GM12878 (cell line): Measurements from ENCODE around the gene PCDHGA2. TPM values are rescaled to one million over a fixed set of nuclear protein-coding genes. Genes with fewer than 3 reads are reported as not detected.

Experiments used
- ATF3 ChIP-seq: IDR thresholded peaks from 2 replicates; pipeline ENCODE4 v1.6.1; 2011; ENCODE audit warnings: low read depth, mild to moderate bottlenecking, low read length, moderate library complexity, borderline replicate concordance; ENCODE audit errors: extremely low read depth
- CREM ChIP-seq: IDR thresholded peaks from 2 replicates; pipeline ENCODE4 v1.6.1; 2014; ENCODE audit warnings: antibody characterized with exemption, low read depth
- EED ChIP-seq: sonication (generic); IDR thresholded peaks from 2 replicates; pipeline ENCODE4 v1.6.1; 2016; ENCODE audit warnings: antibody characterized with exemption, low read depth
- EGR1 ChIP-seq, 2 experiments: IDR thresholded peaks; 1 replicate in 1 of 2; 2 replicates in 1 of 2; pipeline ENCODE4 v1.6.1; 2011 to 2012; ENCODE audit warnings: low read depth in 2 of 2, low read length in 2 of 2, borderline replicate concordance in 1 of 2, mild to moderate bottlenecking in 1 of 2, moderate library complexity in 1 of 2
- FOS ChIP-seq: IDR thresholded peaks from 3 replicates; pipeline ENCODE4 v1.6.1; 2011; ENCODE audit warnings: borderline replicate concordance; ENCODE audit not compliant: insufficient read length; ENCODE audit errors: extremely low read depth
- HDGF ChIP-seq: fragments of 450-650 bp; IDR thresholded peaks from 2 replicates; pipeline ENCODE4 v1.6.1; 2016; ENCODE audit warnings: antibody characterized with exemption
- MEF2B ChIP-seq: fragments of 450-650 bp; IDR thresholded peaks from 2 replicates; pipeline ENCODE4 v1.6.1; 2018; ENCODE audit warnings: mild to moderate bottlenecking, moderate library complexity; ENCODE audit not compliant: partially characterized antibody, poor library complexity, severe bottlenecking
- NR2C1 ChIP-seq: fragments of 450-650 bp; IDR thresholded peaks from 2 replicates; pipeline ENCODE4 v1.6.1; 2017; ENCODE audit warnings: antibody characterized with exemption, mild to moderate bottlenecking, moderate library complexity
- NR2F1 ChIP-seq: fragments of 450-650 bp; conservative IDR thresholded peaks from 2 replicates; pipeline ENCODE4 v1.6.1; 2017; ENCODE audit warnings: mild to moderate bottlenecking
- RFX5 ChIP-seq: IDR thresholded peaks from 2 replicates; pipeline ENCODE4 v1.6.1; 2011; ENCODE audit warnings: low read depth, low read length, improper control_type of control experiment
- SMARCA5 ChIP-seq: fragments of 450-650 bp; IDR thresholded peaks from 2 replicates; pipeline ENCODE4 v1.6.1; 2017; ENCODE audit warnings: mild to moderate bottlenecking
- SPI1 ChIP-seq: IDR thresholded peaks from 2 replicates; pipeline ENCODE4 v1.6.1; 2011; ENCODE audit warnings: low read depth, mild to moderate bottlenecking, low read length, moderate library complexity, borderline replicate concordance; ENCODE audit not compliant: insufficient read depth
- SRF ChIP-seq, 2 experiments: IDR thresholded peaks; 2 replicates each; pipeline ENCODE4 v1.6.1; 2011; ENCODE audit warnings: low read depth in 2 of 2, low read length in 2 of 2, mild to moderate bottlenecking in 1 of 2, moderate library complexity in 1 of 2
- ZNF24 ChIP-seq: fragments of 450-650 bp; IDR thresholded peaks from 2 replicates; pipeline ENCODE4 v1.6.1; 2017; ENCODE audit warnings: antibody characterized with exemption, mild to moderate bottlenecking
- ZSCAN29 ChIP-seq: fragments of 450-650 bp; IDR thresholded peaks from 2 replicates; pipeline ENCODE4 v1.6.1; 2017; ENCODE audit warnings: mild to moderate bottlenecking, moderate library complexity
- polyA plus RNA-seq, 11 experiments: library from polyadenylated mRNA; depleted of rRNA in 4 of 11; unstranded in 6 of 11; stranded (reverse) in 5 of 11; fragments of >200 nt; fragmentation: Nextera tagmentation in 4 of 11; fragmentation: Illumina TruSeq in 1 of 11; extraction: Ambion mirVana in 4 of 11; extraction: Trizol in 1 of 11; gene quantifications; 1 replicate in 1 of 11; 2 replicates in 10 of 11; pipeline versions ENCODE4 v1.2.1 to v1.2.3, GENCODE V29; 2011 to 2016; ENCODE audit warnings: inconsistent platforms in 2 of 11, missing spikeins in 2 of 11, low read depth in 1 of 11
- total RNA-seq, 4 experiments: library from RNA; depleted of rRNA in 3 of 4; stranded (reverse); fragments of >200 nt in 3 of 4; fragmentation: Illumina TruSeq in 1 of 4; extraction: Trizol in 1 of 4; gene quantifications; 2 replicates each; pipeline versions ENCODE4 v1.2.1 to v1.2.3, GENCODE V29; 2013 to 2021
- TF ChIP-seq, protein P1 (sequence below): fragments of 450-650 bp; formaldehyde crosslinking; IDR thresholded peaks from 2 replicates; pipeline ENCODE4 v1.5.0; 2022; ENCODE audit warnings: mild to moderate bottlenecking, missing genetic modification characterization
- TF ChIP-seq, protein P2 (sequence below): fragments of 450-650 bp; IDR thresholded peaks from 2 replicates; pipeline ENCODE4 v1.6.1; 2018; ENCODE audit warnings: mild to moderate bottlenecking, low read depth, moderate library complexity; ENCODE audit not compliant: partially characterized antibody
- TF ChIP-seq, protein P3 (sequence below), 3 experiments: IDR thresholded peaks in 2 of 3; conservative IDR thresholded peaks in 1 of 3; 2 replicates each; pipeline ENCODE4 v1.5.1; 2011; ENCODE audit warnings: low read depth in 3 of 3, low read length in 3 of 3, mild to moderate bottlenecking in 3 of 3, control low read depth in 2 of 3, moderate library complexity in 2 of 3, inconsistent platforms in 1 of 3, mixed read lengths in 1 of 3; ENCODE audit not compliant: control insufficient read depth in 2 of 3, insufficient read depth in 1 of 3; ENCODE audit errors: extremely low read depth in 1 of 3

PCDHGA2 gene
- total and polyA plus RNA-seq, 10 of the 15 experiments (the other 5 are each of a cell fraction or from before 2014, with no cell fraction given) = 0.03 to 0.11 (median 0.05) TPM; not detected in 4

DNA sequence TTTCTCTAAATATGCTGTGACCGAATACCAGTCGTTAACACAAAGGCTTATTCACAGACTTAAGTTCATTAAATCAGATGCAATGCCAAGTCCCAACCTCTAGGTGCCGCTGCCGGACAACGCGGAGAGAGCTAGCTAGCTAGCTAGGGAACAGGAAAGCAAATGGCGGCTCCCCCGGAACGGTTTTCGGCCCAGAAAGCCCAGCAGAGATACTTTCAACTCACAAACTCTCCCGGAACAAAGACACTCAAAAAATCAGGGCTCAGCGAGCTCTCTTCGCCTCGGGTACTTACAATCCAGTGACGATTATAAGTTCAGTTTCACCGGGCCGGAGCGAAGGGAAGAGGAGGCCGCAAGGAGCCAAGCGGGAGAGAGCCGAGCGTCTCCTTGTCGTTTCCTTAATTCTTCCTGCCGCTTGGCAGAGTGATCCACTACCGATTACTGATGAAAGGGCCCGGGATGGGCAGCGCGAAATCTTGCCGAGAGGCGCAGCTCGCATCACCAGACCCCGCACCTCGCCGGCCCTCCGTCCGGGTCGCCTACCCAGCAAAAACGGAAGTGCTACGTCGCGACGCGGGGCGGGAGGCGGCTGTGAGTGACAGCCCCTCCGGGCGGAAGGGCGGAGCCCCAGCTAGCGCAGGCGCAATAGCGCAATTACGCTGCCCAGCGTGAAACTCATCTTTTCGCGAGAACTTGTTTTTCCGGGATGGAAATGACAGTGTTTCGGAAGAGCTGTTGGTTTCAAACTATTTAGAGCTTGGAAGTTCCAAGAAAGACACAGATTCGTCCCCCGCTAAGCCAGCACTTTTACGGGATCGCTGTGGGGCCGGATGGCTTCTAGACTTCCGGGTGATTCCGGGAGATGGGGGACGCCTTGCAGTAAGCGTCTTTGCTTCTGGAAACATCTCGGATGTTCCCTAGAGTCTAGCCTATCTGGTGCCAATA, 18.1 kb upstream of the PCDHGA2 start, which contains the start of gene TAF7 (continued):
- TF ChIP-seq, protein P1, sequence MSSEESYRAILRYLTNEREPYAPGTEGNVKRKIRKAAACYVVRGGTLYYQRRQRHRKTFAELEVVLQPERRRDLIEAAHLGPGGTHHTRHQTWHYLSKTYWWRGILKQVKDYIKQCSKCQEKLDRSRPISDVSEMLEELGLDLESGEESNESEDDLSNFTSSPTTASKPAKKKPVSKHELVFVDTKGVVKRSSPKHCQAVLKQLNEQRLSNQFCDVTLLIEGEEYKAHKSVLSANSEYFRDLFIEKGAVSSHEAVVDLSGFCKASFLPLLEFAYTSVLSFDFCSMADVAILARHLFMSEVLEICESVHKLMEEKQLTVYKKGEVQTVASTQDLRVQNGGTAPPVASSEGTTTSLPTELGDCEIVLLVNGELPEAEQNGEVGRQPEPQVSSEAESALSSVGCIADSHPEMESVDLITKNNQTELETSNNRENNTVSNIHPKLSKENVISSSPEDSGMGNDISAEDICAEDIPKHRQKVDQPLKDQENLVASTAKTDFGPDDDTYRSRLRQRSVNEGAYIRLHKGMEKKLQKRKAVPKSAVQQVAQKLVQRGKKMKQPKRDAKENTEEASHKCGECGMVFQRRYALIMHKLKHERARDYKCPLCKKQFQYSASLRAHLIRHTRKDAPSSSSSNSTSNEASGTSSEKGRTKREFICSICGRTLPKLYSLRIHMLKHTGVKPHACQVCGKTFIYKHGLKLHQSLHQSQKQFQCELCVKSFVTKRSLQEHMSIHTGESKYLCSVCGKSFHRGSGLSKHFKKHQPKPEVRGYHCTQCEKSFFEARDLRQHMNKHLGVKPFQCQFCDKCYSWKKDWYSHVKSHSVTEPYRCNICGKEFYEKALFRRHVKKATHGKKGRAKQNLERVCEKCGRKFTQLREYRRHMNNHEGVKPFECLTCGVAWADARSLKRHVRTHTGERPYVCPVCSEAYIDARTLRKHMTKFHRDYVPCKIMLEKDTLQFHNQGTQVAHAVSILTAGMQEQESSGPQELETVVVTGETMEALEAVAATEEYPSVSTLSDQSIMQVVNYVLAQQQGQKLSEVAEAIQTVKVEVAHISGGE (CRISPR knock-in tag) = no peak
- TF ChIP-seq MEF2B (no peak), SPI1 (peak; percentile 93), HDGF (no peak), EED (peak; percentile 44; the same call in 1 of the 2 replicates), CREM (peak; percentile 81), NR2F1 (0 out of 2 replicates have a peak, but pooled peaks have one; percentile 28), NR2C1 (no peak), FOS (no peak), RFX5 (no peak), EGR1 (IDR thresholded peaks at IDR 0.05; ENCODE audit: borderline replicate concordance in 1 of 2, low read depth in 2 of 2, low read length in 2 of 2) (0 out of 3 replicates have a peak, but pooled peaks of 1 of the 2 experiments have one; percentile 18), SMARCA5 (peak; percentile 93; the same call in 1 of the 2 replicates), SRF (IDR thresholded peaks at IDR 0.05; ENCODE audit: low read depth in 2 of 2, low read length in 2 of 2) (peak in 1 of 2 experiments; percentile 39; a peak in 1 of 4 replicates), ZNF24 (0 out of 2 replicates have a peak, but pooled peaks have one; percentile 41), ATF3 (no peak), ZSCAN29 (no peak)
- TF ChIP-seq, protein P2, sequence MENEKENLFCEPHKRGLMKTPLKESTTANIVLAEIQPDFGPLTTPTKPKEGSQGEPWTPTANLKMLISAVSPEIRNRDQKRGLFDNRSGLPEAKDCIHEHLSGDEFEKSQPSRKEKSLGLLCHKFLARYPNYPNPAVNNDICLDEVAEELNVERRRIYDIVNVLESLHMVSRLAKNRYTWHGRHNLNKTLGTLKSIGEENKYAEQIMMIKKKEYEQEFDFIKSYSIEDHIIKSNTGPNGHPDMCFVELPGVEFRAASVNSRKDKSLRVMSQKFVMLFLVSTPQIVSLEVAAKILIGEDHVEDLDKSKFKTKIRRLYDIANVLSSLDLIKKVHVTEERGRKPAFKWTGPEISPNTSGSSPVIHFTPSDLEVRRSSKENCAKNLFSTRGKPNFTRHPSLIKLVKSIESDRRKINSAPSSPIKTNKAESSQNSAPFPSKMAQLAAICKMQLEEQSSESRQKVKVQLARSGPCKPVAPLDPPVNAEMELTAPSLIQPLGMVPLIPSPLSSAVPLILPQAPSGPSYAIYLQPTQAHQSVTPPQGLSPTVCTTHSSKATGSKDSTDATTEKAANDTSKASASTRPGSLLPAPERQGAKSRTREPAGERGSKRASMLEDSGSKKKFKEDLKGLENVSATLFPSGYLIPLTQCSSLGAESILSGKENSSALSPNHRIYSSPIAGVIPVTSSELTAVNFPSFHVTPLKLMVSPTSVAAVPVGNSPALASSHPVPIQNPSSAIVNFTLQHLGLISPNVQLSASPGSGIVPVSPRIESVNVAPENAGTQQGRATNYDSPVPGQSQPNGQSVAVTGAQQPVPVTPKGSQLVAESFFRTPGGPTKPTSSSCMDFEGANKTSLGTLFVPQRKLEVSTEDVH = no peak
- TF ChIP-seq, protein P3, sequence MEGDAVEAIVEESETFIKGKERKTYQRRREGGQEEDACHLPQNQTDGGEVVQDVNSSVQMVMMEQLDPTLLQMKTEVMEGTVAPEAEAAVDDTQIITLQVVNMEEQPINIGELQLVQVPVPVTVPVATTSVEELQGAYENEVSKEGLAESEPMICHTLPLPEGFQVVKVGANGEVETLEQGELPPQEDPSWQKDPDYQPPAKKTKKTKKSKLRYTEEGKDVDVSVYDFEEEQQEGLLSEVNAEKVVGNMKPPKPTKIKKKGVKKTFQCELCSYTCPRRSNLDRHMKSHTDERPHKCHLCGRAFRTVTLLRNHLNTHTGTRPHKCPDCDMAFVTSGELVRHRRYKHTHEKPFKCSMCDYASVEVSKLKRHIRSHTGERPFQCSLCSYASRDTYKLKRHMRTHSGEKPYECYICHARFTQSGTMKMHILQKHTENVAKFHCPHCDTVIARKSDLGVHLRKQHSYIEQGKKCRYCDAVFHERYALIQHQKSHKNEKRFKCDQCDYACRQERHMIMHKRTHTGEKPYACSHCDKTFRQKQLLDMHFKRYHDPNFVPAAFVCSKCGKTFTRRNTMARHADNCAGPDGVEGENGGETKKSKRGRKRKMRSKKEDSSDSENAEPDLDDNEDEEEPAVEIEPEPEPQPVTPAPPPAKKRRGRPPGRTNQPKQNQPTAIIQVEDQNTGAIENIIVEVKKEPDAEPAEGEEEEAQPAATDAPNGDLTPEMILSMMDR (IDR thresholded peaks at IDR 0.05 in 2 of 3, conservative IDR thresholded peaks at IDR 0.05 in 1 of 3; ENCODE audit: control insufficient read depth in 2 of 3, extremely low read depth in 1 of 3, insufficient read depth in 1 of 3, low read depth in 3 of 3, low read length in 3 of 3) = peak; percentile 81 to 93 (median 90)
